Stimulated activated naive CD8-positive, alpha-beta T cell treated with anti-CD3 and anti-CD28 coated beads, Interleukin-15, amount 100 ng/mL, for 72 hours (primary cell): Measurements from ENCODE around the gene LTBP1.

Source experiments
- ATAC-seq: fragments of 150-1000 bp; cut with Tn5 transposase; 2 replicates; pipeline ENCODE4 v1.10.0; 2021; ENCODE audit warnings: mild to moderate bottlenecking, moderate library complexity
- DNase-seq, 2 donors: peaks; one replicate each; pipeline ENCODE4 v3.0.0; 2021 to 2022
- H3K27ac Mint-ChIP-seq, 2 donors: one replicate each; pipeline ENCODE4 v1.8.0; 2022; ENCODE audit warnings: mild to moderate bottlenecking in 2 of 2, mixed read lengths in 2 of 2, moderate library complexity in 2 of 2
- H3K27me3 Mint-ChIP-seq: one replicate; pipeline ENCODE4 v1.8.0; 2022; ENCODE audit warnings: mixed read lengths
- H3K4me1 Mint-ChIP-seq: one replicate; pipeline ENCODE4 v1.8.0; 2022; ENCODE audit warnings: mild to moderate bottlenecking, mixed read lengths
- H3K4me3 Mint-ChIP-seq, 2 donors: one replicate each; pipeline ENCODE4 v1.8.0; 2022; ENCODE audit warnings: mild to moderate bottlenecking in 2 of 2, mixed read lengths in 2 of 2, moderate library complexity in 1 of 2
- H3K9me3 Mint-ChIP-seq, 2 donors: one replicate each; pipeline ENCODE4 v1.8.0; 2022; ENCODE audit warnings: mixed read lengths in 2 of 2

LTBP1 gene

DNA sequence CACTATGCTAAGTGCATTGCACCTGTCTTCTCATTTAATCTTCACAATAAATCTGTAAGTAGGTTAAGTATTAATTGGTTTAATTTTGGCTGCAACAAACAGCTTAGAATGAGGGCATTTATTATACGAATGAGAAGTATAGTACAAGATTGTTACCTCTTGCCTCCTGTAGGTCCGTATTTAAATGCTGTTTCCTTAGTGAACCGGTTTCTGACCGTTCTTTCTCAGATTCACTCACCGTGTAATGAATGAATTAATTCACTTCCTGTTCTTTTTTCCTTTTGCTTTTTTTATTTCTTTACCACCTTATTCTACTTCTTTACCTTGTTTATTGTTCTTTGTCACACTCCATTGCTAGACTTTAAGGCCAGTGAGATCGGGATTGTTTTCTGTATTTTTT lies 375.9 kb downstream of the LTBP1 start:
- DNase-seq = no peak
- Mint-ChIP-seq H3K27ac (no peak overlapping the region), H3K27me3 (peaks cover 29% of the 10 kb centered on the region), H3K4me3 (peak overlapping the region in 1 of 2 donors; percentile 51), H3K9me3 (no peaks in the 10 kb centered on the region), H3K4me1 (peaks cover 26% of the 10 kb centered on the region)
- no peak for ATAC-seq

DNA sequence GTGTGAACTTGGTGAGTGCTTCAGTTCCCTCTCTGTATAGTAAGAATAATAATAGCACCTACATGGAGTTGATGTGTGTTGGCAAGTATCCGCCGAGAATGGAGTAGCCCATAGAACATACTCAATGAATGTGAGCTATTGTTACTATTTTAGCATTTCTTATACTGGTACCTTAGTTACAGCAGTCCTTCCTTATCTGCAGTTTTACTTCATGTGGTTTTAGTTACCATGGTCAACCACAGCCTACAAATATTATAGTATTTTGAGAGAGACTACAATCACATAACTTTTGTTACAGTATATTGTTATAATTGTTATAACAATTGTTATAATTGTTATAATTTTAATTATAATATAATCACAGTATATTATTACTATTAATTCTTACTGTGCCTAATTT lies 377.2 kb downstream of the LTBP1 start:
- H3K27me3 Mint-ChIP-seq = peaks cover 15% of the 10 kb centered on the region
- H3K4me1 Mint-ChIP-seq = peaks cover 26% of the 10 kb centered on the region
- no peak for DNase-seq
- H3K4me3 Mint-ChIP-seq = no peak overlapping the region
- no peak for ATAC-seq
- no peaks in the 10 kb centered on the region for H3K9me3 Mint-ChIP-seq
- H3K27ac Mint-ChIP-seq = no peak overlapping the region

DNA sequence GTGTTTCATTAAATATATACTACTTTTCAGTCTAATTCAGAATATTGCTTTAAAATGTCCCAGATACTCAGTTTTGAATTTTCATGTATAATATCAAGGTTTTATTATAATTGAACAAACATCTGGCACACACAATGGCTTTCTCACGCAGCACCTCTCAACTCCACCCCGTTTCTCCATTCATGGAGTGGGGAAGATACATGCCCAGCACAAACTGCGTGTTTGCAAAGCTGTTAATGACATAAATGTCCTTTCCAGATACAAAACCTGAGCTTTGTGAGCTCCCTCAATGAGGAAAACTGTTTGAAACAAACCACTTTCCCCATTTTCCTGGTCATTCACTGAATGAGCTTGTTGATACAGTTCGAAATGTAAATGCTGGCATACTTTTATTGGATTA lies 379.3 kb downstream of the LTBP1 start:
- Mint-ChIP-seq H3K27me3 (peaks cover 6% of the 10 kb centered on the region), H3K4me1 (peaks cover 18% of the 10 kb centered on the region), H3K9me3 (no peaks in the 10 kb centered on the region), H3K27ac (no peak overlapping the region), H3K4me3 (no peak overlapping the region)
- ATAC-seq (no peak), DNase-seq (no peak)

DNA sequence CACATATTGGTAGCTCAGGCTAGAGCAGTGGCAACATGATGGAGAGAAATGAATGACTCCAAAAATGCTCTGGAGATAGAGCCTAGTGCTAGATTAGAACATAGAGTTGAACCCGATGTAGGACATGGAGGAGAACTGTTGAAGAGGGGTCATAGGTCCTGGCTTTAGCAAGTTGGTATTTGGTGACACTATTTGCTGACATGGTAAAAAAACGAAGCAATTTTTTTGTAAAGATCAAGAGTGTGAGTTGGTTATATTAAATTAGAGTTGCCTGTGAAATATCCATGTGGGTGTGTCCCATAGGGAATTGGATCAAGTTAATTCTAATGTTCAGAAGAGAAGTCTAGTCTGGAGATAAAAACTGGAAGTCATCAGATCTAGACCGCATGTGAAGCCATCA lies 386.7 kb downstream of the LTBP1 start:
- Mint-ChIP-seq H3K27ac (no peak overlapping the region), H3K4me3 (no peak overlapping the region), H3K27me3 (peaks cover 21% of the 10 kb centered on the region), H3K9me3 (peaks cover 0 to 12% of the 10 kb centered on the region in 2 donors), H3K4me1 (no peaks in the 10 kb centered on the region)
- DNase-seq (no peak), ATAC-seq (no peak)

DNA sequence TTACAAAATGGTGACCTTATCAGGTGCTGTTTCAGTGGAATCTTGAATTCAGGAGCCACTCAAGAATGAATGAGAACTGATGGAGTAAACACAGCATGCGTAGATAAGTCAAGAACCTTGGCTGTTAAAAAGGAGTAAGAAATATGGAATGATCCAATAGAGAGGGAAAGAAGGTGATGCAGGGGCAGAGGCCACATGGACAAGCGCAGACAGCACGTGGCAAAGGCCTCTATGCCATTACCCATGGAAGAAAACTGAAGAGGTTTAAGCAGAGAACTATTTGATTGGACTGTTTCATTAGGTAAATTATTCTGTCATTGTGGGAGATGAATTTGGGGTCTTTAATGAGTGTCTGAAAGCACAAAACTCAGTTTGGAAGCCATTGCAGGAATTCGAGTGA lies 387.3 kb downstream of the LTBP1 start:
- H3K27me3 Mint-ChIP-seq = peaks cover 21% of the 10 kb centered on the region

DNA sequence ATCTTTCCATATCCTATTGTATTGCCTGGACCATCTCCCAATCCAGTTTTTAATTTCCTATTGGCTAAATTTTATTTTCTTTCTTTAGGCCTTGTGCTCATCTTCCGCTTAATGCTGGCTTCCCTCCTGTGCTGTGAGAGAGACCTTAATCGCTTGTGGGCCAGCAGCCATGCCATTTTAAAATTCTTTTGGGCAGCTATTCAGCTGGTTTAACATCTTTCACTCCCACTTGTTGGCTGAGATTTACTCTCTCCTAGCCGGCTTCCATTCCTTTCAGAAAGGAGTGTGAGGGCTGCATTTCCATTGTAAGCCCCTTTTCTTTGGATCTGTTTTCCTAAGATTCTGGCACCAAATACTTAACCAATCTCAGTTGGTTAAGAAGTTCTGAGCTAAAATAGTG lies 388.8 kb downstream of the LTBP1 start:
- no peaks in the 10 kb centered on the region for H3K4me1 Mint-ChIP-seq

More for the DNA sequence above, 387.3 kb downstream of the LTBP1 start:
- ATAC-seq = no peak
- H3K9me3 Mint-ChIP-seq = peaks cover 0 to 12% of the 10 kb centered on the region in 2 donors
- no peaks in the 10 kb centered on the region for H3K4me1 Mint-ChIP-seq
- H3K27ac Mint-ChIP-seq = no peak overlapping the region
- no peak overlapping the region for H3K4me3 Mint-ChIP-seq
- DNase-seq = no peak

DNA sequence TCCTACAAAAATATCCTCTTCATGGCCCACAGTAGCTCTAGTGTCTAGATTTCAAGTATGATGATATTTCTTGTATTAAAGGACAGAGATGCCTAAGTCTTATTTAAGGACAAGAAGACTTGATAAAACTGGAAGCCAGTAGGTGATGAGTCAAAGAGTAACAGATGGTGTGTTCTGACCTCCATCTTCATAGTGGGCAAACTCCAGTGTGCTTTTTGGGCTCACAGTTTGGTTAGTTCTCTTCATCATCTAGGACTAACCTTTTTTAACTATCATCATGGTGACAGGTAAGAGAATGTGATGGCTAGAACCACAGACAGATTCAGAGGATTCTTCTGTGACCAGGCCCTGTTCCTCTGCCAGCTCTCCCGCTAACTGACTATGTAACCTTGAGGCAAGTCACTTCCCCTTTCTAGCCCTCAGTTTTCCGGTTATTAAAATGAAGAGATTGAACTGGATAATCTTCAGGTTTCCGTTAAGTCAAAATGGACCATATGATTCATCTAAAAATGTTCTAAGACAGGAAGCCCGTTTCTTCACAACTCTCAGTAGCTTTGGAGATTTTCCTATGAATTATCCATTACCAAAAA lies 389.4 kb downstream of the LTBP1 start:
- peaks cover 0 to 12% of the 10 kb centered on the region in 2 donors for H3K9me3 Mint-ChIP-seq
- peaks cover 21% of the 10 kb centered on the region for H3K27me3 Mint-ChIP-seq
- ATAC-seq (peak; percentile 62), DNase-seq (no peak)
- no peak overlapping the region for H3K4me3 Mint-ChIP-seq
- peak overlapping the region in 1 of 2 donors; percentile 22 for H3K27ac Mint-ChIP-seq
- H3K4me1 Mint-ChIP-seq = no peaks in the 10 kb centered on the region

More for the DNA sequence above, 388.8 kb downstream of the LTBP1 start:
- peaks cover 21% of the 10 kb centered on the region for H3K27me3 Mint-ChIP-seq
- ATAC-seq (no peak), DNase-seq (no peak)
- H3K27ac Mint-ChIP-seq = peak overlapping the region in 1 of 2 donors; percentile 22
- no peak overlapping the region for H3K4me3 Mint-ChIP-seq
- H3K9me3 Mint-ChIP-seq = peaks cover 0 to 12% of the 10 kb centered on the region in 2 donors

DNA sequence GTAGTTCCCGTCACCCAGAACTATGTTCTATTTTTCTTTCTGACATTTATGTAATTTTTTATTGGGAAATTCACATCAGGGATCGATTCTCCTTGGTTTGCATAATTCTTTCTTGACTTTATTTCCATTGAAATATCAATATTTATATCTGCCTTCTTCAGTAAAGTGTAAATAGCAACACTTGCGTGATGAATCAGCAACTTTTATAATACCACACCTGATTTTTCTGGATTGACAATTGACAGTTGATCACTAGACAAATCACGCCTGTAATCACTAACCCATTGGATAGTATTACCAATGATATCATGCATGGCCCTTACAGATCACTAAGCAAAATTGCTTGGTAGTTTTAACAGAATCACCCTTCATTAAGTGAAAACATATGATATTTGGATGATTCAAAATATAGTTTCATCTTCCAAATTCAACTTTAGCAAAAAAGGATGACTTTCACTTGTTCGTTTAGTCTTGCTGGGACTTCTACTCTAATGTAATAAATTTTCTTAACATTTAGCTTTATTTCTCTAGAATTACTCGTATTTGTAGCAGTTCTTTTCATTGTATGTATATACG lies 390.7 kb downstream of the LTBP1 start:
- DNase-seq = no peak
- Mint-ChIP-seq H3K27ac (no peak overlapping the region), H3K9me3 (peaks cover 0 to 12% of the 10 kb centered on the region in 2 donors), H3K27me3 (peaks cover 20% of the 10 kb centered on the region), H3K4me3 (no peak overlapping the region), H3K4me1 (no peaks in the 10 kb centered on the region)
- no peak for ATAC-seq

DNA sequence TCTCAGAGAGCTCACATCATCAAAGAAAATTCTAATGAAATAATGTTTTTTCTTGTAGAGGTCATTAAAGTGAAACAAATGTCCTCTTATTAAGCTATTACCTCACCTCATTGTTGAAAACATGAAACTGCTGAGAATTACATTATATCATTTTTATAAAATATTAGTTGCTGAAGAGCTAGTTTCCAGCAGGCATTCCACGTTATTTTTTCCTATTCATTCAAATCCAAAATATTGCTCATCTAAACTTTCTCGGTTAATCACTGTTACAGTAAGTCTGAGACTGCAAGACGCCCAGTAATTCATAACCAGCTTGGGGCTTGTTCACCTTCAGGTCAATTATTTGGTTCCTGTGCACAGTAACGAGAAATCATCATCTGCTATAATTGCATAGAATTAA lies 391.2 kb downstream of the LTBP1 start:
- Mint-ChIP-seq H3K27ac (no peak overlapping the region), H3K27me3 (peaks cover 15% of the 10 kb centered on the region), H3K9me3 (peaks cover 0 to 12% of the 10 kb centered on the region in 2 donors), H3K4me3 (no peak overlapping the region), H3K4me1 (peaks cover 5% of the 10 kb centered on the region)
- ATAC-seq (no peak), DNase-seq (no peak)

DNA sequence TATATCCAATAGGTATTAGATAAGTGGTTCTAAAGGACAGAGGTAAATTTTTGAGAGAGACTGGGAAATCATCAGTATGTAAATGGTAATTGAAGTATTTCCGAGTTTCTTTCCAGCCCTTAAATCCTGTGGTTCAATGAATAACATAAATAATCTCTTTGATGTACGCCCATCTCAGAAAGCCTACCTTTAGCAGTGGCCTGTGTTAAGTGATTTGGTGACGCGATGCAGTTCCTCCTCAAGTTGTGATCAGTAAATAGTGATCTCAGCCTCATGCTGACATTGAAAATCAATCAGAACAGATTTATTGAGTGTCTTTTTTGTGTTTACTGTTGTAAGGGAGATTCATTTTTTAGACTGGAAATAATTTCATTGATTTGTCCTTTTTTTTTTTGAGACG lies 392.5 kb downstream of the LTBP1 start:
- DNase-seq (no peak), ATAC-seq (no peak)
- Mint-ChIP-seq H3K27me3 (peaks cover 2% of the 10 kb centered on the region), H3K27ac (no peak overlapping the region), H3K4me1 (peaks cover 8% of the 10 kb centered on the region), H3K9me3 (peaks cover 0 to 2% of the 10 kb centered on the region in 2 donors), H3K4me3 (no peak overlapping the region)

DNA sequence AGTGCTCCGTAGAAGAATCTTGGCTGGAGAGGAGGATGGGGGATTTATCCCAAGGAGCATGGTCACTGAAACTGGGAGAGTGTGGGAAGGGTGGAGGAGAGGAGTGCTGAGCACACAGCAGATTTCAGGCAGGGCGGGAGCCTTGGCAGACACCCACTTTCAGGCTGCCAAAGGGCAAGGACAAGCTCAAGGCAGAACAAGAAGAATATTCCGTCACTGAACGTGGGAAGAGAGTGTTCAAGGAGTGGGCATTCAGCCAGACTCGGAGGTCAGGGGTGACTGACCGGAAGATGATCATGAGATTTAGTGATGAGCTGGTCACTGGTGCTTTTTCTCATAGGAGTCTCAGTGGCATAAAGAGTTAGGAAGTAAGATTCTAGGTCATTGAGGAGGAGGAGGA lies 393.5 kb downstream of the LTBP1 start:
- Mint-ChIP-seq H3K27me3 (no peaks in the 10 kb centered on the region), H3K4me1 (peaks cover 18% of the 10 kb centered on the region), H3K27ac (no peak overlapping the region), H3K4me3 (no peak overlapping the region), H3K9me3 (no peaks in the 10 kb centered on the region)
- DNase-seq (no peak), ATAC-seq (no peak)

DNA sequence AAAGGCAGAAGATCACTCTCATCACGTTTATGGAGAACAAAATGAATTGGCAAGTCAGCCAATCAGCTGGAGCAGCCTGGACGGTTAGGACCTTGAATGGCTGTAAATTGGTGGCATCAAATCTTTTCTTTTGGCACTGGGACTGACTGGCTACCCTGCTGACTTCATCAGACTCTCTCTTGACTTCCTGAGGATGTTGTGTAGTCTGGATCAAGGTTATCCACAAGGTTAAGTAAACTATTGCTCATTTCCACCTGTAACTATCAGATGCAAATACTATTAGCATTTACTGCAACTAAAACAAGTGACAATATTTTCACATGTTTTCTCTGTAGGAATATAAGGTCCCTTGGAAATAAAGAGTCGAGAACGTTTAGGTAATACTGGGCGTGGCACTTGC lies 395.4 kb downstream of the LTBP1 start:
- Mint-ChIP-seq H3K4me3 (no peak overlapping the region), H3K27ac (no peak overlapping the region), H3K4me1 (peaks cover 18% of the 10 kb centered on the region), H3K27me3 (no peaks in the 10 kb centered on the region), H3K9me3 (no peaks in the 10 kb centered on the region)
- DNase-seq = no peak
- ATAC-seq = no peak

DNA sequence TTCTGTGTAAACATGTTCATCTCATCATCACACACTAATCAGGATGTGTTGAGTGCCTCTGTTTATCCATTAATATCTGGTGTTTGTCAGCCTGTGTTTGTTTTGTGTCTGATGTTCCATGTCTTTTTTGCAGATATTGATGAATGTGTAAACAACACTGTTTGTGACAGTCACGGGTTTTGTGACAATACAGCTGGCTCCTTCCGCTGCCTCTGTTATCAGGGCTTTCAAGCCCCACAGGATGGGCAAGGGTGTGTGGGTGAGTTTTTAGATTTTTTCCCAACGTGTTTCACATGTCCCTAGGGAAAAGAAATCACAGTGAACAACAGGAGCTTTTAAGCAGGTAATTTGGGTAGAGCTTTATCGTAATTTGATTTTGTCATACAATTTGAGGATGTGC lies 396.0 kb downstream of the LTBP1 start:
- H3K27ac Mint-ChIP-seq = no peak overlapping the region
- H3K27me3 Mint-ChIP-seq = no peaks in the 10 kb centered on the region
- no peak overlapping the region for H3K4me3 Mint-ChIP-seq
- DNase-seq = no peak
- ATAC-seq = no peak
- H3K4me1 Mint-ChIP-seq = peaks cover 18% of the 10 kb centered on the region
- no peaks in the 10 kb centered on the region for H3K9me3 Mint-ChIP-seq

DNA sequence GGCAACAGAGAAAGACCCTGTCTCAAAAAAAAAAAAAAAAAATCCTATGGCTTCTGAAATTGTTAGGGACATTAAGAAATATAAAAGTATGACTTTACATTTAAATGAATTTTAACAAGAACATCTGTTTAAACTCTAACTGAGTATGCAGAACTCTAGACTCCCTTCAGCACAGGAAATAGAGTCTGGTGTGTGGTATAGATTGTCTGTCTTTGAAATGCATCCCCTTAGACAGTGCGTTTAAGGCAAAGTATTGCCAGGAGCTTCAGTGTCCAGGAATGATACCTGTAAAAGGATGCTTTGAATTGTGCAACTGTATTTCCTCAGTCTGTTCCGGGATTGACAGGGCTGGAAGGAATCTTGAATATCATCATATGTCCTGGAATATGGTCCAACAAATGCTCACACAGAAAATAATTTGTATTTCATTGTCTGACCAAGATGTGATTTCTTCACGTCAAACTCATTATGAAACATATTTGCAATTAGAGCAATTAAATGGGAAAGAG lies 396.7 kb downstream of the LTBP1 start:
- DNase-seq (no peak), ATAC-seq (no peak)
- H3K4me1 Mint-ChIP-seq = peaks cover 18% of the 10 kb centered on the region
- H3K9me3 Mint-ChIP-seq = no peaks in the 10 kb centered on the region
- no peak overlapping the region for H3K27ac Mint-ChIP-seq
- no peaks in the 10 kb centered on the region for H3K27me3 Mint-ChIP-seq
- H3K4me3 Mint-ChIP-seq = no peak overlapping the region

DNA sequence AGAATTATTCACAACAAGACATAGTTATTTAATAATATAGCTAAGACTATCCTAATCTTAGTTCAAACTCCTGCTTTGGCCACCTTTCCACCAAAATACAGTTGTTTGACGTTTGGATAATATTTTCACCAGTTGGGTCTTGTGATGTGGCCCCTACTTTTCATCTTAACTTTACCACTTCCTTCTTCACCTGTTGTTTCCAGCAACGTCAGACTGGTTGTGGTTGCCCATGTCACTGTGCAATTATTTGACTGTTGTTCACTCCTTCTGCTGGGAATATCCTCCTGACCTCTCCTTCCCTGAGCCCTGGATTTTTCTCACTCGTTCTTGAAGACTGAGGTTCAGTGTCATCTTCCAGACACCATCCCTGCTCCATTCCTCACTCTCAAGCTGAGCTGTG lies 397.5 kb downstream of the LTBP1 start:
- Mint-ChIP-seq H3K4me3 (peak overlapping the region in 1 of 2 donors; percentile 16), H3K9me3 (no peaks in the 10 kb centered on the region), H3K27ac (peak overlapping the region in 1 of 2 donors; percentile 38), H3K27me3 (no peaks in the 10 kb centered on the region), H3K4me1 (peaks cover 18% of the 10 kb centered on the region)
- ATAC-seq (peak; percentile 72), DNase-seq (no peak)

DNA sequence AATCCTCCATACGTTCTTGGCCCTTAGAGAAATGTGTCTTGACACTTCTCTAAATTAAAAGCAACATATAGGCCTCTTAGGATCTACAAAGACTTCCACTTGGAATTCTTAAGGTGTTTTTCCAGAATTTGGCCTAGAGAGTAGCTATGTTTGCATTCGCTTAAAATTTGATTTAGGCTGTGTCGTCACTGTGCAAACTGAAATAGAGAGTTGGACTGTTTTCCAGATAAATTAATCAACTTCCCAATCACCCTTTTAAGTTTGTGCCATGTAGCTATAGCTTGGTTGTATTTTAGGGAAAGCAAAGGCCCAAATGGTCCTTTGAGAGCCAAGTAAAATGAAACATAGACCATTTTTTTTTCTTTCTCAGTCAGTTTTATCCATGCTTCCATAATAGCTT lies 401.1 kb downstream of the LTBP1 start:
- no peaks in the 10 kb centered on the region for H3K9me3 Mint-ChIP-seq
- no peaks in the 10 kb centered on the region for H3K27me3 Mint-ChIP-seq
- H3K4me3 Mint-ChIP-seq = no peak overlapping the region
- no peak overlapping the region for H3K27ac Mint-ChIP-seq
- ATAC-seq (no peak), DNase-seq (no peak)
- peaks cover 15% of the 10 kb centered on the region for H3K4me1 Mint-ChIP-seq

DNA sequence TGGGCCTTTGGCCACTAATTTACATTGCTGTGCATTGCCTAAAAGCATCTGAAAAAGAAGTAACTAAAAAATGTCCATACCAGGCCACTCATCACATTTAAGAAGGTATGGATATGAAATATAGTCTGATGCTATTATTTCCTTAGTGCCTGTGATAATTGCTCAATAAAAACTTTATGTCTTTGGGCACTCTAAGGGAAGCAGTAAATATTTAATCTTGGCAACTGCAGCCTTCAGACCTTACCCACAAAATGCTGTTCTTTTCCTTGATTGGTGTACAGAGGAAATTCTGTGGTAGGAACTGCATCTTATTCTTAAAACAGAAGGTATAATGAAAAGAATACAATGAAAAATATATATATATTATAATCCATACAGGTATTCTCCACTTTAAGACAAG lies 403.9 kb downstream of the LTBP1 start:
- no peak for DNase-seq
- no peaks in the 10 kb centered on the region for H3K27me3 Mint-ChIP-seq
- ATAC-seq = no peak
- no peak overlapping the region for H3K4me3 Mint-ChIP-seq
- no peak overlapping the region for H3K27ac Mint-ChIP-seq
- no peaks in the 10 kb centered on the region for H3K4me1 Mint-ChIP-seq
- H3K9me3 Mint-ChIP-seq = peaks cover 8 to 9% of the 10 kb centered on the region in 2 donors
